GM12874 (cell line): ENCODE data around the gene LAMB4.

Experiments
- CTCF ChIP-seq: IDR thresholded peaks from 2 replicates; pipeline ENCODE4 v1.5.1; 2011; ENCODE audit warnings: low read depth, mild to moderate bottlenecking, control low read depth, low read length, moderate library complexity; ENCODE audit not compliant: insufficient read depth

Gene LAMB4

GRCh38 chr7:107994421-107995030, 135.6 kb downstream of the LAMB4 start:
- TF ChIP-seq CTCF: no peak

GRCh38 chr7:107993891-107994291, 136.3 kb downstream of the LAMB4 start:
- no peak for TF ChIP-seq CTCF

- no peak for TF ChIP-seq CTCF
Measured at GRCh38 chr7:107989618-107990373, 140.4 kb downstream of the LAMB4 start.

- no peak for TF ChIP-seq CTCF
Measured at GRCh38 chr7:107982918-107983389, 147.2 kb downstream of the LAMB4 start.

GRCh38 chr7:107982042-107982840, 147.9 kb downstream of the LAMB4 start:
- no peak for TF ChIP-seq CTCF

- TF ChIP-seq CTCF: no peak
Measured at GRCh38 chr7:107981466-107981865, 148.7 kb downstream of the LAMB4 start.

GRCh38 chr7:107980671-107981190, 149.4 kb downstream of the LAMB4 start:
- no peak for TF ChIP-seq CTCF
